GM18861 (cell line): ENCODE measurements around the gene CACNA1D.
"Not testable (repeated sequence)": the region's sequence is repeated elsewhere in the genome, so short reads cannot be mapped to it uniquely, and the experiment has no call there.

Source experiments
- ATAC-seq: cut with Tn5 transposase; IDR thresholded peaks from one replicate; pipeline ENCODE4 v1.9.1; 2021; ENCODE audit not compliant: unreplicated experiment

Gene CACNA1D

GRCh38 chr3:53493963-53494791 is at the start of gene CACNA1D:
Gene CACNA1D, plus strand, starts transcription at chr3:53494611. Its CDS starts 556 bp downstream, at chr3:53495167.
- no peak for ATAC-seq

- no peak for ATAC-seq
These were observed 37.3 kb upstream of the CACNA1D start for GRCh38 chr3:53457068-53457467.

GRCh38 chr3:53460326-53460725 is 34.1 kb upstream of the CACNA1D start:
- ATAC-seq = no peak

GRCh38 chr3:53464424-53464823 is 30.0 kb upstream of the CACNA1D start:
- no peak for ATAC-seq

GRCh38 chr3:53469758-53470157 is 24.7 kb upstream of the CACNA1D start:
- not testable (repeated sequence) for ATAC-seq

- no peak for ATAC-seq
These were observed 21.0 kb upstream of the CACNA1D start for GRCh38 chr3:53473422-53473821.

GRCh38 chr3:53476372-53476771 is 18.0 kb upstream of the CACNA1D start:
- ATAC-seq = not testable (repeated sequence)

- ATAC-seq = not testable (repeated sequence)
These were observed 16.7 kb upstream of the CACNA1D start for GRCh38 chr3:53477689-53478088.

- ATAC-seq = no peak
These were observed 16.1 kb upstream of the CACNA1D start for GRCh38 chr3:53478166-53478830.

GRCh38 chr3:53478921-53479664 is 15.3 kb upstream of the CACNA1D start:
- no peak for ATAC-seq

- ATAC-seq = no peak
These were observed 12.2 kb upstream of the CACNA1D start for GRCh38 chr3:53482227-53482626.

GRCh38 chr3:53483821-53484220 is 10.6 kb upstream of the CACNA1D start:
- ATAC-seq = no peak

GRCh38 chr3:53484984-53485383 is 9.4 kb upstream of the CACNA1D start:
- no peak for ATAC-seq

- no peak for ATAC-seq
These were observed 8.6 kb upstream of the CACNA1D start for GRCh38 chr3:53485675-53486403.

- ATAC-seq = no peak
These were observed 7.3 kb upstream of the CACNA1D start for GRCh38 chr3:53486961-53487654.

GRCh38 chr3:53489386-53489785 is 5.0 kb upstream of the CACNA1D start:
- ATAC-seq = no peak

GRCh38 chr3:53489787-53490458 is 4.5 kb upstream of the CACNA1D start:
- no peak for ATAC-seq

- no peak for ATAC-seq
These were observed 3.9 kb upstream of the CACNA1D start for GRCh38 chr3:53490459-53490968.

GRCh38 chr3:53491276-53491675 is 3.1 kb upstream of the CACNA1D start:
- no peak for ATAC-seq

GRCh38 chr3:53493595-53493962 is 832 bp upstream of the CACNA1D start:
- ATAC-seq = no peak
